GM18861 (cell line): Measurements from ENCODE around the gene ARHGEF11.
"Not testable (repeated sequence)": the region's sequence is repeated elsewhere in the genome, so short reads cannot be mapped to it uniquely, and the experiment has no call there.

ENCODE experiments used
- ATAC-seq: cut with Tn5 transposase; IDR thresholded peaks from one replicate; pipeline ENCODE4 v1.9.1; 2021; ENCODE audit not compliant: unreplicated experiment

ARHGEF11 gene

DNA sequence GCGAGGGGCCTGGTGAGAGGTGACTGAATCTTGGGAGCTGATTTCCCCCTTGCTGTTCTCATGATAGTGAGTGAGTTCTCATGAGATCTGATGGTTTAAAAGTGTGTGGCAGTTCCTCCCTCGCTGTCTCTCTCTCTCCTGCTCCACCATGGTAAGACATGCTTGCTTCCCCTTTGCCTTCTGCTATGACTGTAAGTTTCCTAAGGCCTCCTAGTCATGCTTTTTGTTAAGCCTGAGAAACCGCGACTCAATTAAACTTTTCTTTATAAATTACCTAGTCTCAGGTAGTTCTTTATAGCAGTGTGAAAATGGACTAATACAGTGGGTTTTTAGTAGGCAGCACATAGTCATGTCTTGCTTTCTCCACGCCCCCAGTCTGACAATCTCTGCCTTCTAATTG lies 10.2 kb upstream of the ARHGEF11 start:
- ATAC-seq, result not testable (repeated sequence)

- ATAC-seq, result no peak
Measured at GRCh38 chr1:157050836-157051235, 5.3 kb upstream of the ARHGEF11 start.

DNA sequence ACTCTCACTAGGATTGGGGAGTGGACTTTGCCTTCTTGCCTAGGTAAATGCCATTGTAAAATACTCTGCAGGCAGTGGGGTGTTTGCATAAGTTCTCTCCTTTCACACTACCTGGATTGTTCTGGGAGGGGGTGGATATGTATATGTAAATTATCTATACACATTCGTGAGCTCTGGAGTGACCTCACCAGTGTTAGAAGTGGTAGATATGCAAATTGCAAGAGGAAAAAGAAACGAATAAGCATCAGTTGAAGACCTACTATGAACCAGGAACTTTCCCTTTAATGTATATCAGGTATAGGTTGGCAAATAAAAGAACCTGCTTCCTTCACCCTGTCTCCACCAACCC lies 1.5 kb upstream of the ARHGEF11 start:
- no peak for ATAC-seq

DNA sequence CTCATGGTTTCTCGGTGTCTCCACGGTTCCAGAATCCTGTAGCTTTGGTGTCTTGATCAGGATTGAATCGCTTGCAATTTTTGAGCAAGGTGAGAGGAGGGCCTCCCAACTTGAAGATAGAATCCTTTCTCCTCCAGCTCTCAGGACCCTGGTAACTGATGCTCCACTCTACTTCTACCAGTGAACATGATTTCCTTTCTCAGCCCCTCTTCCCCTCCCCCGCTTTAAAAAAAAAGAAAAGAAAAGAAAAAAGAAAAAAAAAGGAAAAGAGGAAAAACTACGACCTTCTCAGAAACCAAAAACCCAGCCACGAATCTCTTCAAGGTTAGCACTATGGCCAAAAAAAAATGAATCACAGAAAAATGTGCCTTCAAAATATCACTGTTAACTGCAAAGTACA lies 1.2 kb downstream of the ARHGEF11 start:
- ATAC-seq, result no peak

DNA sequence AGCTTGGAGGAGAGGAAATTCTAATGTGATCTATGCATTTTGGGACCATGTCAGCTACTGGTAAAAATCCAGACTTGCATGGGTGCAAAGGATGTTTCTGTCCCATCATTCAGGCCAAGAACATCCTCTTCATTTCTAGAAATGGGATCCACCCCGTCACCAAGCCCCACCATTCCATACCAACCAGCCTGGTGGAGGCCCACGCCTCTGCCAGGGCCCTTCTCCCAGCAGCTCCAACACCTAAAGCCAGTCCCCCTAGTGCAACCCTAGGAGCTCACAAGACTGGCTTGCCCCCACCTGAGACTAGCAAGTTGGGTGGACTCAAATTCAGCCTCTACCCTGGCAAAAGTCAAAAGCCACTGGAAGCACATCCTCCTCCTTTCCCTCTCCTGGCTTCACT lies 1.9 kb downstream of the ARHGEF11 start:
- no peak for ATAC-seq

GRCh38 chr1:157042846-157043245 lies 2.7 kb downstream of the ARHGEF11 start:
- no peak for ATAC-seq

DNA sequence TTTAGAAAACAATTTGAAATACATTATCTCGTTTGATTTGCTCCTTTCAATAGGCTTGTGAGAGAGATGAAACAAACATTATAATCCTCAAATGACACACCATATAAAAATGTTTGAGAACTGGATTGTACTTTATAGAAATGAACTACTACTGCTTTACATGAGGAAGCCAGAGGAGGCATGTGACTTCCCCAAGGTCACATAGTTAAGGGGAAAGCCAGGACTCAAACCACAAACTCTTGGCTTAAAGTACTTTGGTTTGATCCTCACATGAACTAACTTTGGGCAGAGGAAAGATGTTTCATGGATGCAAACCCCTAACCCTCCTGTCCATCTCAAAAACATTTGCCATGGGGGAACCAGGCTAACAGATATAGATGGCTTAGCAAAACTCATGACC lies 4.7 kb downstream of the ARHGEF11 start:
- ATAC-seq, result no peak

DNA sequence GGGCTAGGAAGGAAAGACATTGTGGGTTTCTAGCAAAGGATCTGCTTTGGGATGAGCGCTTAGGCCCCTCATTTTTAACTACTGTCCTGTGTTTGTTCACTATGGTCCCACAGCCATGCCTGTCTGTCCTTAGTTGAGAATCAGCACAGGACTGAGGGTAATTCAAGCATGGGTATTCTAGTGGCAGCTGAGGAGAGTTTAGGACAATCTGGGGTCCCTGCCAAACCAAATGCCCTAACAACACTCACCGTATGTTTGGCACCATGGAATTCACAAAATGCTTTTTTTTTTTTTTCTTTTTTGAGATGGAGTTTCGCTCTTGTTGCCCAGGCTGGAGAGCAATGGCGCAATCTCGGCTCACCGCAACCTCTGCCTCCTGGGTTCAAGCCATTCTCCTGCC lies 10.4 kb downstream of the ARHGEF11 start:
- no peak for ATAC-seq

GRCh38 chr1:157034137-157034800 lies 11.3 kb downstream of the ARHGEF11 start:
- ATAC-seq, result no peak

DNA sequence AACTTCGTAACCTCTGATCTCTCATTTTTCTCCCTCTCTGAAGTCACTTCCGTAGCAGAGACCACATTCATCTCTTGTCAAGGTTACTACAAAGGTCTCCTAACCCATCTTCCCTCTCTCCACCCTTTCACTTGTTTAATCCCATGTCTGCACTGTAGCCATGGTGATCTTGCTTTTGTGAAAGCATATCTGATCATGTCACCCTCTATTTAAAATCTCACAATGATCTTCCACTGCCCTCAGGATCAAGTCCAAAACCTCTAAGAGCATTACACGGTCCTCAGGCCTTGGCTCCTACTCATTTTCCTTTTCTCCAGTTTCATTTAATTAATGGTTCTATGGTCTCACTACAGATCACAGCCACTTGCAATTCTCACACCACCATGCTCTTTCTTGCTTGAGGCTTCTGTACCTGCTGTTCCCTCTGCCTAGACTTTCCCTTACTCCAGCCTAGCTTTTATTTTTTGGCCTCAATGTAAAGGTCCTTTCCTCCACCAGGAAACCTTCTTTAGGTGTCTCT lies 12.1 kb downstream of the ARHGEF11 start:
- ATAC-seq, result no peak

DNA sequence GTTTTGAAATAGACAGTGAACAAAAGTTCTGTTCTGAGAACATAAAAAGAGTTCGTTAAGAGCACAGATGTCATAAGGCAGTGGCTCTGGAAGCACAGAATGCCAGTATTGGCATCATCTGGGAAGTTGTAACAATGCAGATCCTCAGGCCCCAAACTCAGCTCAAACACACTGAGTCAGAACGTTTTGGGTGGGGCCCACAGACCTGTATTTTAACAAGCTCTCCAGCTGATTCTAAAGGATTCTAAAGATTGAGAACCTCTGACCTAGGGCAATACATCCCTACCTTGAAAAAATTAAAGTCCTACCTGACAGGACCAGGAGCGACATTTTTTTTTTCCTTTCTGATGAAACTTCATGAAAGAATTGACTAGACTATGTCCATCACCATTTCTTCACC lies 13.2 kb downstream of the ARHGEF11 start:
- no peak for ATAC-seq

DNA sequence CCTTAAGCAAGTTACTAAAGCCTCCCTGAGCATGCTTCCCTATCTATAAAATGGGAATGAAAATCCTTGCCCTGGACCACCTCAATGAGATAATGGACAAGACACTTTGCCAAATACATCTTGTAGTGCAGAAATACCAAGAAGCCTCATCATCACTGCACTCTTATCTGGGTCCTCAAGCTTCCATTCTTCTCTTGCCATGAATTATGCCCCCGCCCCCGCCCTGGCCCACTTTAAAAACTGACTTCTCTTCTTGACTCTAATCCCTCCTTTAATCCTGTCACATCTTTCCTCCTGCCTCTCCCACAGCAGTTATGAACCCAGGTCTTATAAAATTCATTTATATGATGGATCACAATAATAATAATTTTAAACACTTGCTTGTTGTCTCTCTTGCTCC lies 14.8 kb downstream of the ARHGEF11 start:
- no peak for ATAC-seq

DNA sequence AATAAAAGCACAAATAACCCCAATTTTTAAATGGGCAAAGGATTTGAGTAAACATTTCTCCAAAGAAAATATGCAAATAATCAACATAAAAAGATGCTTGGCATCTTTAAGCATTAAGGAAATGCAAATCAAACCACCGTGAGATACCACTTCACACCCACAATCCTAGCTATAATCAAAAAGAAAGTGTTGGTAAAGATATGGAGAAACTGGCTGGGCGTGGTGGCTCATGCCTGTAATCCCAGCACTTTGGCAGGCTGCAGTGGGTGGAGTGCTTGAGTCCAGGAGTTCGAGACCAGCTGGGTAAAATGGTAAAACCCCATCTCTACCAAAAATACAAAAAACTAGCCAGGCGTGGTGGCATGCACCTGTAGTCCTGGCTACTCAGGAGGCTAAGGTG lies 16.9 kb downstream of the ARHGEF11 start:
- ATAC-seq, result no peak

DNA sequence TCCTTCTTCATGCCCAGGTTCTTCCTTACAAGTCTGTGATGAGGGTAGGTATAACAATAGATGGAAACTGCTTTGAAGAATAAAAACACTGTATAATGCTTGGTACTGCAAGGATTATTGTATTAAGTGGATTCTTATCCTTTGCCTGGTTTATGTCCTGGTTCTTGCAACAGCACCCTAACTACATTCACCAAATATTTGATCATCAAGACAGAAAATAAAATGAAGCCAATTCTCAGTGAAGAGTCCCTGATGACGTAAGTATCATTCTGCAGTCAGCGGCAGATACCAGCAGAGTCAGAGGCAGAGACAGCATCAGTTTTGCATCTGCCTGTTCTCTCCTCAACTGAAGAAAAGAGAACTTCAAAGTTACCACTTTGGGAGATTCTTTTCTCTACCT lies 19.7 kb downstream of the ARHGEF11 start:
- no peak for ATAC-seq

DNA sequence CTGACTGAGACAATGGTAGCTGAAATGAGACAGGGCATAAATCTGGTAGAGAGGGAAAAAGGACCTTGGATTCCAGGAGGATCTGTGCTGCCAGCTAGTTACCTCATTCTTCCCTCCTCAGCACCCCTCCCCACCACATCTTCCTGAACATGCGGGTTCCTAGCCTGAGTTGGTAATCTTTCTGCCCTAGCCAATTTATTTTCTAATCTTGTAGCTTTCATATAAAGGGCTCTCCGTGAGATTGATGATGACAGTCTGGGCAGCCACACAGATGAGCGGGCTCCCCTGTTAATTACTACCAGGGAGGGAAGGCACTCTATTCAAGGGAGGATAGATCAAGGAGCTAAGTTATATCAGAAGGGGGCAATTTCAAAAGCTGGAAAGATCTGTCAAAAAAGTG lies 20.2 kb downstream of the ARHGEF11 start:
- ATAC-seq, result no peak

DNA sequence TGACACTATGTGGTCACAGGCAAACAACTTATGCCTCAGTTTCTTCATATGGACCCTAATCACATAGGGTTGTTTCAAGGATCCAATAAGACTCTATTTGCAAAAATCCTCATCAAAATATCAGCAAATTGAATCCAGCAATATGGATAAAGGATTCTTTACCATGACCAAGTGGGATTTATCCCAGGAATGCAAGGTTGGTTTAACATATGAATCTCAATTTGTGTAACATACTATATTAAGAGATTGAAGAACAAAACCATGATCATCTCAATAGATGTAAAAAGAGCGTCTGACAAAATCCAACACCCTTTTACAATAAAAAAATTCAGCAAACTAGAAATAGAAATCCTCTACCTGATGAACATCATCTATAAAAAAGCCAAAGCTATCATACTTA lies 23.9 kb downstream of the ARHGEF11 start:
- no peak for ATAC-seq

- ATAC-seq, result no peak
Measured at GRCh38 chr1:157019457-157019856, 26.1 kb downstream of the ARHGEF11 start.

DNA sequence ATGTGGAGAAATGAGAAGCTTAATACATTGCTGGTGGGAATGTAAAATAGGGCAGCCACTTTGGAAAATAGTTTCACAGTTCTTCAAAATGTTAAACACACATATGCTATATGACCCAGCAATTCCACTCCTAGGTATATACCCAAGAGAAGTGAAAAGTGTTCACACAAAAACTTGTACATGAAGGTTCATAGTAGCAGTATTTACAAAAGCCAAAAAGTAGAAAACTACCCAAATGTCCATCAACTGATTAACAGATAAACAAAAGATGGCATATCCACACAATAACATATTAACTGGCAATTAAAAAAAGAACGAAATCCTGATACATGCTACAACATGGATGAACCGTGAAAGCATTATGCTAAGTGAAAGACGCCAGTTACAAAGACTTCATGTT lies 33.7 kb downstream of the ARHGEF11 start:
- ATAC-seq, result no peak

- ATAC-seq, result no peak
Measured at GRCh38 chr1:157008502-157008901, 37.0 kb downstream of the ARHGEF11 start.

DNA sequence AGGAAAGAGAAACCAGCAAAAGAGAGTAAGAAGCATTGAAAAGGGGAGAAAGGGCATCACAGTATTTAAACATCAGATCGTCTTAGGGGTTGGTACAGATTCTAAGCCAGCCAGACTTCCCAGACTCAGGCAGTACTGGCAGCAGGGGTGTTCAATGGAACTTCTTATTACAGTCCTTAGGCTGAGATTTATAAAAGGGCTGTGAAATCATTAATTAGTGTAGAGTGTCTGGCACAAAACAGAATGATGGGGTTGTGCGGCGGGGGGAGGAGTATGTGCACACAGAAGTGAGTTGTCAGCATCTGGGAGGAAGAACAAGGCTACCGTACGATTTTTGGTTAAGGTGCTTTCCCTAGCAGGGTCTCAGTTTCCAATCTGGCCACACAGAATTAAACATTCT lies 38.2 kb downstream of the ARHGEF11 start:
- no peak for ATAC-seq

GRCh38 chr1:157006676-157007075 lies 38.9 kb downstream of the ARHGEF11 start:
- ATAC-seq, result no peak

DNA sequence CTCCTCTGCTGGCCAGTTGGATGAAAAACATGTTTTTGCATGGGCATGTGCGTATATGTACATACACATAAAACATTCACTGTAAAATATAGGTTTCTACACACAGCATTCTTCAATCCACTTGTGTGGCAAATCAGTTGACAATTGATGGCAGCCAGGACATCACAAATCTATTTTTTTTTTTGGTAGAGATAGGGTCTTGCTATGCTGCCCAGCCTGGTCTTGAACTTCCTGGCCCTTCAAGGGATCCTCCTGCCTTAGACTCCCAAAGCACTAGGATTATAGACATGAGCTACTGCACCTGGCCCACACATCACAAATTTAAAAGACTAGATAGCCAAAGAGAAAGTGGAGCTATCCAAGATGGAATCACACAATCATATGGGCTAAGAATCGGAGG lies 39.6 kb downstream of the ARHGEF11 start:
- no peak for ATAC-seq

DNA sequence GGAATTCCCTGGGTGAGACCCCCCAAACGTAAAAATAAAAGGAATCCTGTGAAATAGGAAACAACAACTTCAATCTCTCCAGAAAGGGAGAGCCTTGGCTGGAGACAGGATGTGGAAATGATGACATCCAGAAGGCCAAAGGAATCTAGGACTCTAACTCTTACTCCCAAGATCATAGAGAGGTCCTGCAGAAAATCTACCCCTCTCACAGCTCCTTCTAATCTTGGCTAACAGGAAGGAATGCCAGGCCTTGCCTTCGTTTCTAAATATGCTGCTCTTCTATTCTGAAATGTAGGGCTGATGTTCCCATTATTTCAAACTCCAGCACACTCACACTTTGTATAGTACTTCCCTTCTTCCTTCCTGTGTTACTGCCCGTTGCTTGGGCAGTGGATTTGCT lies 40.7 kb downstream of the ARHGEF11 start:
- ATAC-seq, result no peak
